Hematopoietic multipotent progenitor cell treated with erythropoietin and hydrocortisone succinate and interleukin-3 and kit ligand, for 8 days (in vitro differentiated cells): ENCODE data around the gene KLHL22.

ENCODE experiments used
- DNase-seq: peaks from one replicate; pipeline ENCODE4 v3.0.0-alpha.2; 2015

KLHL22 gene

DNA sequence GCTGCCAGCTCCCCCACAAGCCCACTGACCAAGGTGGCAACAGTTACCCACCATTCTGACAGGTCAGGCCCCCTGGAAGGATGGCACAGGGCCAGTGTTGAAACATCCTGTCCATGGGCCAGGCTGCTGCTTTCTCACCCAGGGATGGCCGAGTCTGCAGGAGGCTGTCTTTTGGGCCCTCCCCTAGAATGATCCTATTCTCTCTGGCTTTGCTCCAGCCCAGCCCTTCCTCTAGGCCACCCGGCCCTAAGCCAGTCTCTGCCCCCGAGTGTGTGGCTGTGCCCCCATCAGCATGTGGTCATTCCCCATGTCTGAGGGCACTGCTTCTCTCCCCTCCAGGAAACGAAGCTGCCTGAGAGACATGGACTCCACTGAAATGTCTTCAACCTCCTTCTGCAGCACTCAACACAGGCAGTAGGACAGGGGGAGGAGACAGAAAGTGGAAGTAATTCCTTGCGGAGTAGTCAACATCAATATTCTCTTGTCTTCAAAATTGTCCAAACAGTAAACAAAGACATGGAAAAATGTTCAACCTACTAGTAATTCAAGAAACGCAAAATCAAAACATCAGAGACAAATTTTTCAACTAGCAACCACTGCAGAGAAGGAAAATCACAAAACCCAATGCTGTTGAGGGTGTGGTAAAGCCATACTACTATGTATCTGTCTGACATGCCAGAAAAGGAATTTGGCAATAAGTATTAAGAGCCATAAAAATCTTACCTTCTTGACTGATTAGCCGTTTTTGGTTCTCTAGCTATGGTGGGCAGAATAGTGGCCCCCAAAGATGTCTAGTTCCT, 52.9 kb downstream of the KLHL22 start:
- no peak for DNase-seq

GRCh38 chr22:20441631-20442484, 53.7 kb downstream of the KLHL22 start:
- no peak for DNase-seq

DNA sequence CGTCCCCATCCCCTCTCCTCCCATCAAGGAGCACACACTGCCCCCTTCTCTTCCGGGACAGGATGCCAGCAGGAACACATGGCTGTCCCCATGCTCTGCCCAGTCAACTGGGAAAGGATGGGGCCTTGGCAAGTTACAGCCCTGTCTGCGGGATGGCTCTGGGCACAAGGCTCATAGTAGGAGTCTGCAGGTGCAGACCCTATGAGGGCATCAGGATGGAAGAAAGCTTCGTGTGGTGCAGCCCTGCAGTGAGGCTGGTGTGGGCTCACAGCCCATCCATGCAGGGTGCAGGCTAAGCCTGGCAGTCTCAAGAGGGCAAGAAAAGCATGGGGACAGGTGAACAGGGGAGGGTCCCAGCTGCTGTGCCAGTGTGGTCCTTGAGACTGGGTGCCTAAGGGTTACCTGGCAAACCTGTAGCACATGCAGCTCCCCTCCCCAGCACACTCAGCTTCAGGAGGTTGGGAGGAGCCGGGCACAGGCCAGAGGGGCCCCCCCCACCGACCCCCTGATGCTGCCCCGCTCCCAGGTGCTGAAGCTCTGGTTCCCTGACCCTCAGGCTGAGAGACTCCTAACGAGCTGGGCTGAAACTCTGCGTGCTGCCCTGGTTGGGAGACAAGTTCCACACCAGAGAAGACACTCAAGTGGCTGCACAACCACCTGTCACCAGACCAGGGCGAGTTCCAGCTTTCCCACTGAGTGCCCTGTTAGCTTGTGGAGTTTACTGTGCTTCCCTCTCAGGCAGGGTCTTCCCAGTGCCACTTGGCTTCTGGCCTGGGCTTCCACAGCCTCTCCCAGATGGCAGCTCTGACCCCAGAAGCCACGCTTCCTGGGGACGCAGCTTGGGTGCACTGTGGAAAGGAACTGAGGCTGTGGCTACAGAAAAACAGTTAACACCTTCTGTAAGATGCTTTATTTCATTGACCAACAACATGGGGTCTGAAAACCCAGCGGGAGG, 54.7 kb downstream of the KLHL22 start:
- DNase-seq, result no peak

DNA sequence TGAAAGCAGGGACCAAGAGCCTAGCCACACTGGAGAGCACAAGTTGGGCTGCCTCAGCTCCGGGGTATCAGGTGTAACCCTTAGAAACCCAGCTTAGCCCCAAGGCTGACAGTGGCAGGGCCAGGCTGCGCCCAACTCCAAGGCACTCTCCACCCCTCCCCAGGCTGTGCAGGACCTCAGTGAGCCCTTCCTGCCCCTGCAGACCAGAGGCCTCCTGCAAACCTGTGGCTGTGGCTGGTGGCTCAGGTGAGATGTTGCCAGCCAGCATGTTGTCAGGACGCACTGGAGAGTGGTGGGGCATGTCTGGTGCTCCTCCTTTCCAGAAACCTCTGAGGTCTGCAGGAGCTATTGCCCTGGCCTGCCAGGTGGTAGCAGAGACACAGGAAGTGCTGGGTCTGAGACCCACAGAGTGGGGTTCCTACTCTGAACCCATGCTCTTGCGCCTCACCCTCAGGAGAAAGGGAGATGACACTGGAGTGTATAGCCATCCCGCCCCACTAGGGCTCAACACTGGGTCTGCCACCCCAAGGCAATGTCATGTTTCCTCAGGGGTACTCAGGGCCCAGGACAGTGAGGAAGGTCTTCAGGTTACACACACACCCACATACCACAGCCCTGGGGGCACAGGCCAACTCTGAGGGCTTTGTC, 55.5 kb downstream of the KLHL22 start:
- DNase-seq, result no peak

GRCh38 chr22:20439556-20439927, 56.1 kb downstream of the KLHL22 start:
- DNase-seq, result no peak

DNA sequence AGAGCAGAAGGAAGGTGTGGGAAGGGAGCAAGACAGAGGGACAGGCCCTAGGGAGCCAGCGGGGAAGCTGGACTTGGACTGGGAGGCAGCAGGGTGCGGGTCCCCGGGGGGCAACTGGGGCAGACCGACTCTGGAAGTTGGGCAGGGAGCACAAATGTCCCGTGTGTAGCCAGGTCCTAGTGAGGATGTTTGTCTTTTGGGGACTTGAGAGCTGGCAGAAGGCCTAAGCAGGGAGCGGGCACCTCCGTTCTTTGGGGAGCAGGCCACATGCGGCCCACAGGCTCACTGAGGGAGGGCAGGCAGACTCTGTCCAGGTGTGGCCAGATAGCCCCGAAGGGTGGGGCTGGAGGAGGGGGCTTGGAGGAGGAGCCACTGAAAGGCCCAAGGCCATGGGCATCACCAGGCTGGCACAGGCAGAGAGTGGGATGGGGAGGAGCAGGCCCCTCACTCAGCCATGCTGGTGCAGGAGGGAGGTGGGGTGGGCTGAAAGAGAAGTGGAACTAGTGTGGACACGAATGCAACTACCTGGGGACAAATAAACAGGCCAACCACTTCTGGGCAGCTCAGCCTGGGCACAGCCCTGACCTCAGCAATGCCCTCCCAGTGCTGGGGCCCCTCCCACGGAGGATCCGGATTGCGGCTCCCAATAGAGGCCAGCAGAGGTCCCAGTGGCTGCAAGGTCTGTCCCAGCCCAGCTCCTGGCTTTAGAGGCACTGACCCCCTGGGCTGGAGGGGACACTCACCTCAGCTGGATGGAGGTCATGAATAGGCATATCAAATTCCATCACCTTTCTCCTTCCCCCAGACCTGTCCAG, 56.7 kb downstream of the KLHL22 start:
- no peak for DNase-seq

- DNase-seq, result no peak
Measured at GRCh38 chr22:20438427-20438677, 57.2 kb downstream of the KLHL22 start.

- no peak for DNase-seq
Measured at GRCh38 chr22:20437613-20438426, 57.8 kb downstream of the KLHL22 start, which contains the start of gene SCARF2. TSS of gene SCARF2 (minus strand) at chr22:20437825. CDS start at chr22:20437754, 71 bp downstream.

- no peak for DNase-seq
Measured at GRCh38 chr22:20436768-20437612, 58.6 kb downstream of the KLHL22 start.

DNA sequence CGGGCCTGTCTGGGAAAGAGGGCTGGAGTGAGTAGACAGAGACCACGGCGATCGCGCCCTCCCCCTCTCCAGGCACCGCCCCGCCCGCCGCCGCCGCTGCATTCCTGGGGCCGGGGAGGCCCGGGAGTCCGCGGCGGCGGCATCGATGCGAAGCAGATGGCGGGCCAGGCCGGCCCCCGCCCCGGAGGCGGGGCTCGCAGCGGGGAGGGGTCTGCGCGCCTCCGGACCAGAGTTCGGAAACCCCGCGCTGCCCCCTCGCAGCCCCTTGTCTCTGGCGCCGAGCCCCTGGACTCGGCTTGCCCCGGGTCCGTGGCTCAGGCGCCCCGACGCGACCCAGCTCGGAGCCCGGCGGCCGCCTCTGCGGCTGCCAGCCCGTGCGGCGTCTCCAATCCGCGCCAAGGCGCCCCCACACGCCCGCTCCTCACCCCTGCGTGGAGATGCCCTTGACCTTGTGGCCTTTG, 59.3 kb downstream of the KLHL22 start:
- no peak for DNase-seq

- no peak for DNase-seq
Measured at GRCh38 chr22:20435436-20436306, 59.9 kb downstream of the KLHL22 start.

DNA sequence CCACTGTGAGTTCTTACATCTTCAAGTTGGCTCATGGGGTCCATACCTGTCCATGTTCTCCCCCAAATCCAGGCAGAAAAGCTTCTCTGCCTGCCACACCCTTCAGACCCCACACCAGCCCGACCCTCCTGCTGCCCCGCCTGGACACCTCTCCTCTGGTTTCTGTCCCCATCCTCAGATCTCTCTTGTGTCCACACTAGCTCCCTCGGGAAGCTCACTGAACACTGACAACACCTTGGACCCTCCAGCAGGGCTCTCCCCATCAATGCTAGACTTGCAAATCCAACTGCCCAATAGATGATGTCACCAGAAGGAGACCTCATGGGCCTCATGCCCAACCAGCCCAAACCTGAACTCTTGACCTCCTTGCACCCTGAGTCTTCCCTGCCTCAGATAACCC, 60.8 kb downstream of the KLHL22 start:
- DNase-seq, result no peak

DNA sequence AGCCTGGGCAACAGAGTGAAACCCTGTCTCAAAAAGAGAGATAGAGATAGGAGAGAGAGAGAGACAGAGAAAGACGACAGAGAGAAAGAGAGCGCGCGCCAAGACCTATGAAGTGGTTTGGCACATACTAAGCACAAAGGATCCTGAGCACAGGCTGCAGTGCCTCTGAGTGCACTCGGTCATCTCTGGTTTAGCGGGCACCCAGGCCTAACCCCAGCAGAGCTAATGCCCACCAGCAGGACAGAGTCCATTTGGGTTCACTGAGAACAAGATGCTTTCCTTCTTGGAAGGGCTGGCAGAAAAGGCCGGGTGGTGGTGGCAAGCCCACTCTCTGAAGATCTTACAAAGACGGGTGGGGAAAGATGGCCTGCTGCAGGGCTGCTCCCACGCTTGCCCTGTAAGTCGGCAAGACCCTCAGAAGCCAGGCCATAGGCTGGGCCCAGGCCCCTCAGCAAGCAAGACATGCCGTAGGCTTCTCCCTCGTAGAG, 61.3 kb downstream of the KLHL22 start:
- no peak for DNase-seq

DNA sequence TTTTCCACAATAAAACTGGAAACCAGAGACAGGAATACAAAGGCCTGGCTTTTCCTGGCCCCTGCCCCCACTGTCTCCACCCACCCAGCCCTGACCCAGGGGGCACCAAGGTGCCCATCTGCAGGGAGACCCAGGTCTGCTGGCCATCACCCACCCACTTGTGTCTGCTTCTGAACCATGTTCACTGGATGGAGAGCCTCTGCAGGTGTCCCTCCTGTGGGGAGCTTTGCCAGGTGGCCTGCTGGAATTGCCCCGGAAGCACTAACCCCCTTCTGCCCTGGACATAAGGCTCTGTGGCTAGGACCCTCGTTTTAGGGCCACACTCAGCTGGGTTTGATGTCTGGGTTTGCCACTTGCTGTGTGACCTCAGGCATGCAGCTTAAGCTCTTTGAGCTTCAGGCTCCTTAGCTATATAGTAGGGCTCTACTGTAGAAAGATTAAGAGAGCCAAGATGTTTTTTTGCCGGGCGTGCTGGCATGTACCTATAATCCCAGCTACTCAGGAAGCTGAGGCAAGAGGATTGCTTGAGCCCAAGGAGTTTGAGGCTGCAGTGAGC, 61.8 kb downstream of the KLHL22 start:
- DNase-seq, result no peak

GRCh38 chr22:20433191-20433590, 62.4 kb downstream of the KLHL22 start:
- no peak for DNase-seq

- no peak for DNase-seq
Measured at GRCh38 chr22:20432244-20432686, 63.3 kb downstream of the KLHL22 start.

DNA sequence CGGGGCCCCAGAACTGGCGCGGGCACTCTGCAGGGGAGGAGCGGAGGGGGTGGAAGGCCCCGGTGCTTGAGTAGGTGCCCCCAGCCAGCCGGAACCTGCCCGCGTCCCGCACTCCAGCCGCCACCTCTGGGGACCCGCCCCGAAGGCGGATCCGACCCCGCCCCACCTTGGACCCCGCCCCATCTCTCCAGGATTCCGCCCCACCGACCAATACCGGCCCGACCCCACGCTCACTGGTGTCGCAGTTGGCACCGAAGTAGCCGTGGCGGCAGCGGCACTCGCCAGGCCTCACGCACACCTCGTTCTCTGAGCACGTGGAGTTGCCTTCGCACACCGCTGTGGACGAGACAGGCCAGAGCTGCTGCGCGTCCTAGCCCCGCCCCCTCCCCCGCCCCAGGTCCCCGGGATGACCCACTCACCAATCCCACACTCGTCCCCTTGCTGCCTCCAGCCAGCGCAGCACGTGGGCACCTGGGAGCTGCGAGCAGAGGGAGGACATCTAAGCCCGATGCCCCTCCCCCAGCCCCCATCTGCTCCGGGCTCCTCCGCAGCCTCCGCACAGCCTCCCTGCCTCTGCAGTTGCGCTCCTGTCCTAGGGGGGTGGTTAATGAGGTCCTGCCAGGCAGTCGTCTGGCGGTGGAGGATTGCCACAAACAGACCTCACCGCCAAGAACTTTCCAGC, 63.9 kb downstream of the KLHL22 start:
- DNase-seq, result no peak
